Keratinocyte (primary cell): ENCODE measurements around the gene WNT3. TPM values are rescaled to one million over a fixed set of nuclear protein-coding genes. Genes with fewer than 3 reads are reported as not detected.

ENCODE experiments used
- DNase-seq: peaks from one replicate; pipeline ENCODE4 v3.0.0-alpha.2; 2011; ENCODE audit warnings: low read depth, missing footprints, low spot score
- FAIRE-seq: peaks from 2 replicates; lab custom pipeline; 2011; peaks lifted over from hg19 to GRCh38; lab: Jason Lieb, UNC
- H2AFZ ChIP-seq: 2 replicates; pipeline ENCODE4 v1.6.0; 2012; ENCODE audit warnings: low read length, control low read depth, inconsistent platforms; ENCODE audit not compliant: control insufficient read depth
- H3K27ac ChIP-seq: 2 replicates; pipeline ENCODE4 v1.5.1; 2011; ENCODE audit warnings: low read length; ENCODE audit not compliant: control insufficient read depth, insufficient read depth
- H3K27me3 ChIP-seq: 3 replicates; pipeline ENCODE4 v1.6.0; 2011; ENCODE audit warnings: low read length; ENCODE audit not compliant: control insufficient read depth, insufficient read depth; ENCODE audit errors: extremely low read depth
- H3K36me3 ChIP-seq, 2 experiments: 2 replicates in 1 of 2; 3 replicates in 1 of 2; pipeline ENCODE4 v1.5.1; 2011; ENCODE audit warnings: low read length in 2 of 2, mild to moderate bottlenecking in 1 of 2; ENCODE audit not compliant: control insufficient read depth in 2 of 2, insufficient read depth in 2 of 2; ENCODE audit errors: extremely low read depth in 1 of 2
- H3K4me1 ChIP-seq: 3 replicates; pipeline ENCODE4 v1.5.1; 2011; ENCODE audit warnings: low read length; ENCODE audit not compliant: control insufficient read depth, insufficient read depth; ENCODE audit errors: extremely low read depth
- H3K4me2 ChIP-seq: 3 replicates; pipeline ENCODE4 v1.6.0; 2011; ENCODE audit warnings: low read depth, low read length; ENCODE audit not compliant: control insufficient read depth, insufficient read depth; ENCODE audit errors: extremely low read depth
- H3K4me3 ChIP-seq, 3 experiments: fragments of 200-600 bp in 1 of 3; sonication (generic) in 1 of 3; 2 replicates in 2 of 3; 3 replicates in 1 of 3; pipeline ENCODE4 v1.5.1; 2011 to 2016; ENCODE audit warnings: low read length in 3 of 3, mild to moderate bottlenecking in 3 of 3, control low read depth in 2 of 3, inconsistent platforms in 1 of 3, low read depth in 1 of 3, mixed read lengths in 1 of 3, mixed run types in 1 of 3, moderate library complexity in 1 of 3; ENCODE audit not compliant: control insufficient read depth in 2 of 3, insufficient read depth in 2 of 3; ENCODE audit errors: extremely low read depth in 1 of 3
- H3K79me2 ChIP-seq: 2 replicates; pipeline ENCODE4 v1.6.0; 2012; ENCODE audit warnings: low read length; ENCODE audit not compliant: control insufficient read depth, insufficient read depth
- H3K9ac ChIP-seq: 3 replicates; pipeline ENCODE4 v1.6.0; 2011; ENCODE audit warnings: low read length; ENCODE audit not compliant: control insufficient read depth, insufficient read depth; ENCODE audit errors: extremely low read depth
- H3K9me1 ChIP-seq: 3 replicates; pipeline ENCODE4 v1.6.0; 2011; ENCODE audit warnings: low read length; ENCODE audit not compliant: control insufficient read depth, insufficient read depth; ENCODE audit errors: extremely low read depth
- H3K9me3 ChIP-seq: 2 replicates; pipeline ENCODE4 v1.5.1; 2012; ENCODE audit warnings: low read depth, low read length; ENCODE audit not compliant: control insufficient read depth
- H4K20me1 ChIP-seq: 3 replicates; pipeline ENCODE4 v1.6.0; 2011; ENCODE audit warnings: low read length; ENCODE audit not compliant: control insufficient read depth, insufficient read depth; ENCODE audit errors: extremely low read depth
- EZH2 ChIP-seq: IDR thresholded peaks from one replicate; pipeline ENCODE4 v1.6.1; 2012; ENCODE audit warnings: inconsistent platforms, mild to moderate bottlenecking, low read length, moderate library complexity
- dilution Hi-C: fragments of 300-500 bp; cut with MboI; formaldehyde crosslinking; loops from one replicate; pipeline ENCODE4 v1.7.0; 2020; ENCODE audit warnings: low sequenced_read_pairs; ENCODE audit not compliant: extremely low pct_ligation_motif_present
- polyA plus RNA-seq, 5 experiments: library from polyadenylated mRNA; depleted of rRNA in 3 of 5; stranded (reverse) in 3 of 5; stranded (forward) in 1 of 5; unstranded in 1 of 5; fragments of >200 nt; gene quantifications; 1 replicate in 1 of 5; 2 replicates in 3 of 5; 3 replicates in 1 of 5; pipeline versions ENCODE4 v1.2.1 to v1.2.3, GENCODE V29; 2011 to 2012; ENCODE audit warnings: missing spikeins in 2 of 5, low read depth in 1 of 5, low replicate concordance in 1 of 5
- TF ChIP-seq, protein P1 (sequence below), 3 experiments: IDR thresholded peaks in 1 of 3; conservative IDR thresholded peaks in 1 of 3; optimal IDR thresholded peaks in 1 of 3; 2 replicates in 2 of 3; 3 replicates in 1 of 3; pipeline versions ENCODE3 to v1.5.1; 2011; ENCODE audit warnings: low read length in 3 of 3, mild to moderate bottlenecking in 3 of 3, moderate library complexity in 2 of 3, control low read depth in 1 of 3, inconsistent platforms in 1 of 3; ENCODE audit not compliant: insufficient read depth in 2 of 3; ENCODE audit errors: extremely low read depth in 1 of 3

Gene WNT3
- polyA plus RNA-seq, 1 donor (not counting 4 experiments of a cell fraction or from before 2014, with no cell fraction given) = 1.9 TPM

GRCh38 chr17:46811978-46812583, 6.4 kb downstream of the WNT3 start:
- H3K27me3 ChIP-seq = peaks cover 6% of the 10 kb centered on the region
- dilution Hi-C loops = no loop called here
- H3K4me1 ChIP-seq = peaks cover 26% of the 10 kb centered on the region
- TF ChIP-seq, protein P1, sequence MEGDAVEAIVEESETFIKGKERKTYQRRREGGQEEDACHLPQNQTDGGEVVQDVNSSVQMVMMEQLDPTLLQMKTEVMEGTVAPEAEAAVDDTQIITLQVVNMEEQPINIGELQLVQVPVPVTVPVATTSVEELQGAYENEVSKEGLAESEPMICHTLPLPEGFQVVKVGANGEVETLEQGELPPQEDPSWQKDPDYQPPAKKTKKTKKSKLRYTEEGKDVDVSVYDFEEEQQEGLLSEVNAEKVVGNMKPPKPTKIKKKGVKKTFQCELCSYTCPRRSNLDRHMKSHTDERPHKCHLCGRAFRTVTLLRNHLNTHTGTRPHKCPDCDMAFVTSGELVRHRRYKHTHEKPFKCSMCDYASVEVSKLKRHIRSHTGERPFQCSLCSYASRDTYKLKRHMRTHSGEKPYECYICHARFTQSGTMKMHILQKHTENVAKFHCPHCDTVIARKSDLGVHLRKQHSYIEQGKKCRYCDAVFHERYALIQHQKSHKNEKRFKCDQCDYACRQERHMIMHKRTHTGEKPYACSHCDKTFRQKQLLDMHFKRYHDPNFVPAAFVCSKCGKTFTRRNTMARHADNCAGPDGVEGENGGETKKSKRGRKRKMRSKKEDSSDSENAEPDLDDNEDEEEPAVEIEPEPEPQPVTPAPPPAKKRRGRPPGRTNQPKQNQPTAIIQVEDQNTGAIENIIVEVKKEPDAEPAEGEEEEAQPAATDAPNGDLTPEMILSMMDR (optimal IDR thresholded peaks at IDR 0.05 in 1 of 3, IDR thresholded peaks at IDR 0.05 in 1 of 3, conservative IDR thresholded peaks at IDR 0.05 in 1 of 3; ENCODE audit: extremely low read depth in 1 of 3, insufficient read depth in 2 of 3, low read length in 3 of 3) = no peak
- TF ChIP-seq EZH2 = no peak
- H3K36me3 ChIP-seq = no peaks in the 10 kb centered on the region
- H2AFZ ChIP-seq = no peak overlapping the region
- no peaks in the 10 kb centered on the region for H3K9me3 ChIP-seq
- no peak overlapping the region for H3K4me3 ChIP-seq
- no peak overlapping the region for H3K27ac ChIP-seq
- FAIRE-seq = no peak
- no peak overlapping the region for H3K9ac ChIP-seq
- H3K4me2 ChIP-seq = no peak overlapping the region
- no peaks in the 10 kb centered on the region for H4K20me1 ChIP-seq
- H3K9me1 ChIP-seq = no peaks in the 10 kb centered on the region
- no peak for DNase-seq
- no peaks in the 10 kb centered on the region for H3K79me2 ChIP-seq

- H3K9ac ChIP-seq = no peak overlapping the region
- DNase-seq (no peak), FAIRE-seq (no peak)
- no peaks in the 10 kb centered on the region for H3K36me3 ChIP-seq
- no peak overlapping the region for H2AFZ ChIP-seq
- H3K4me2 ChIP-seq = no peak overlapping the region
- H3K27me3 ChIP-seq = no peaks in the 10 kb centered on the region
- no peak overlapping the region for H3K4me3 ChIP-seq
- H3K4me1 ChIP-seq = peaks cover 21% of the 10 kb centered on the region
- no peak for TF ChIP-seq EZH2
- TF ChIP-seq, protein P1 (optimal IDR thresholded peaks at IDR 0.05 in 1 of 3, IDR thresholded peaks at IDR 0.05 in 1 of 3, conservative IDR thresholded peaks at IDR 0.05 in 1 of 3; ENCODE audit: extremely low read depth in 1 of 3, insufficient read depth in 2 of 3, low read length in 3 of 3) = no peak
- dilution Hi-C loops = no loop called here
- no peaks in the 10 kb centered on the region for H4K20me1 ChIP-seq
- no peak overlapping the region for H3K27ac ChIP-seq
- H3K9me3 ChIP-seq = no peaks in the 10 kb centered on the region
- H3K9me1 ChIP-seq = no peaks in the 10 kb centered on the region
- no peaks in the 10 kb centered on the region for H3K79me2 ChIP-seq
These were observed 7.7 kb downstream of the WNT3 start for GRCh38 chr17:46810837-46811236.
